Suprapubic skin (tissue), 4 donors: ENCODE measurements around the gene SMIM41.

Experiments used
- CTCF ChIP-seq, 2 donors: fragments of 200-600 bp in 1 of 2; fragments of 450-650 bp in 1 of 2; sonication (generic) in 1 of 2; IDR thresholded peaks; one replicate each; pipeline ENCODE4 v1.5.1; 2016 to 2019; ENCODE audit warnings: antibody characterized with exemption in 2 of 2, mild to moderate bottlenecking in 1 of 2, moderate library complexity in 1 of 2
- POLR2A ChIP-seq, 2 donors: fragments of 450-650 bp; IDR thresholded peaks; one replicate each; pipeline ENCODE4 v1.6.1; 2017; ENCODE audit warnings: antibody characterized with exemption in 2 of 2, mild to moderate bottlenecking in 2 of 2, moderate library complexity in 2 of 2
- POLR2AphosphoS5 ChIP-seq, 3 donors: sonication (generic); formaldehyde crosslinking; IDR thresholded peaks; one replicate each; pipeline ENCODE4 v1.6.1; 2017; ENCODE audit warnings: antibody characterized with exemption in 3 of 3

- no peak for TF ChIP-seq CTCF (IDR thresholded peaks at IDR 0.05)
- TF ChIP-seq POLR2AphosphoS5 (IDR thresholded peaks at IDR 0.05): peak in 1 of 3 donors; percentile 59
- TF ChIP-seq POLR2A (IDR thresholded peaks at IDR 0.05): no peak
Observed at GRCh38 chr12:52132754-52133161, 53.3 kb downstream of the SMIM41 start.
